Measurements from ENCODE around the gene RNU6-8.

The RNU6-8 gene

GRCh38 chr14:32189811-32190210 lies 13.3 kb downstream of the RNU6-8 start:
- ChIA-PET CTCF (no interaction called here), POLR2A (no interaction called here)
- H3K4me3 ChIP-seq (ENCODE audit: low read depth, low read length) = no peak overlapping the region

GRCh38 chr14:32186248-32186647 lies 16.8 kb downstream of the RNU6-8 start:
- no peak overlapping the region for H3K27ac ChIP-seq (ENCODE audit: extremely low read depth, low read depth, low read length)
- H3K4me1 ChIP-seq (ENCODE audit: control insufficient read depth, insufficient read depth, low read length) = 0 out of 2 replicates have a peak, but pooled peaks cover 3% of the 10 kb centered on the region
- no peak overlapping the region for H3K4me3 ChIP-seq (ENCODE audit: low read depth, low read length)
- ChIA-PET POLR2A (no interaction called here), CTCF (no interaction called here)
- no peaks in the 10 kb centered on the region for H3K36me3 ChIP-seq (ENCODE audit: control insufficient read depth in 2 of 2, insufficient read depth in 1 of 2, low read length in 2 of 2)
- no peaks in the 10 kb centered on the region for H3K9me3 ChIP-seq (ENCODE audit: control insufficient read depth, insufficient read depth, low read depth, low read length)
- no peak for TF ChIP-seq ZNF600 (tag by site-specific recombination; IDR thresholded peaks at IDR 0.05)
- no peak for TF ChIP-seq GLIS2 (tag by site-specific recombination; IDR thresholded peaks at IDR 0.05)
- TF ChIP-seq ZNF223 (tag by site-specific recombination; IDR thresholded peaks at IDR 0.05) = no peak
- TF ChIP-seq HIC1 (tag by site-specific recombination; IDR thresholded peaks at IDR 0.05) = no peak
- TF ChIP-seq ZNF112 (tag by site-specific recombination; IDR thresholded peaks at IDR 0.05) = no peak
- no peak for TF ChIP-seq ZNF626 (tag by site-specific recombination; IDR thresholded peaks at IDR 0.05)
- TF ChIP-seq ZNF501 (tag by site-specific recombination; IDR thresholded peaks at IDR 0.05) = no peak
- no peak for TF ChIP-seq ZNF19 (tag by site-specific recombination; IDR thresholded peaks at IDR 0.05; ENCODE audit: low read depth)
- no peak for TF ChIP-seq ZNF23 (tag by site-specific recombination; IDR thresholded peaks at IDR 0.05; ENCODE audit: borderline replicate concordance)
- no peak for TF ChIP-seq ZNF521 (tag by site-specific recombination; IDR thresholded peaks at IDR 0.05)
- no peak for TF ChIP-seq ZNF624 (tag by site-specific recombination; IDR thresholded peaks at IDR 0.05)
- TF ChIP-seq ZNF311 (tag by site-specific recombination; IDR thresholded peaks at IDR 0.05; ENCODE audit: borderline replicate concordance) = no peak
- TF ChIP-seq ATF2 (tag by site-specific recombination; IDR thresholded peaks at IDR 0.05; ENCODE audit: low read depth) = no peak
- TF ChIP-seq KLF8 (tag by site-specific recombination; IDR thresholded peaks at IDR 0.05) = no peak

More at GRCh38 chr14:32189811-32190210, 13.3 kb downstream of the RNU6-8 start:
- no peaks in the 10 kb centered on the region for H3K36me3 ChIP-seq (ENCODE audit: control insufficient read depth in 2 of 2, insufficient read depth in 1 of 2, low read length in 2 of 2)
- H3K27ac ChIP-seq (ENCODE audit: extremely low read depth, low read depth, low read length) = no peak overlapping the region
- TF ChIP-seq FEZF1 (tag by site-specific recombination; IDR thresholded peaks at IDR 0.05) (no peak), INSM2 (tag by site-specific recombination; IDR thresholded peaks at IDR 0.05) (no peak), AEBP2 (tag by site-specific recombination; IDR thresholded peaks at IDR 0.05; ENCODE audit: borderline replicate concordance) (no peak), ZNF549 (tag by site-specific recombination; IDR thresholded peaks at IDR 0.05) (no peak), PATZ1 (tag by site-specific recombination; IDR thresholded peaks at IDR 0.05) (no peak), ZBTB21 (tag by site-specific recombination; IDR thresholded peaks at IDR 0.05) (no peak), KLF17 (tag by site-specific recombination; IDR thresholded peaks at IDR 0.05) (no peak)
- H3K4me1 ChIP-seq (ENCODE audit: control insufficient read depth, insufficient read depth, low read length) = 0 out of 2 replicates have a peak, but pooled peaks cover 5% of the 10 kb centered on the region
- H3K9me3 ChIP-seq (ENCODE audit: control insufficient read depth, insufficient read depth, low read depth, low read length) = no peaks in the 10 kb centered on the region

Data from HEK293 (cell line).